Activated CD8-positive, alpha-beta memory T cell treated with anti-CD3 and anti-CD28 coated beads for 24 hours (primary cell): ENCODE results near the gene ZMYND8.
"Not testable (repeated sequence)": the region's sequence is repeated elsewhere in the genome, so short reads cannot be mapped to it uniquely, and the experiment has no call there.

Experiments used
- DNase-seq: peaks from one replicate; pipeline ENCODE4 v3.0.0-alpha.2; 2020

The ZMYND8 gene

GRCh38 chr20:47370850-47371782, 14.6 kb upstream of the ZMYND8 start:
- DNase-seq = no peak

- no peak for DNase-seq
Observed at GRCh38 chr20:47370214-47370613, 13.7 kb upstream of the ZMYND8 start.

GRCh38 chr20:47368301-47368700, 11.8 kb upstream of the ZMYND8 start:
- no peak for DNase-seq

DNA sequence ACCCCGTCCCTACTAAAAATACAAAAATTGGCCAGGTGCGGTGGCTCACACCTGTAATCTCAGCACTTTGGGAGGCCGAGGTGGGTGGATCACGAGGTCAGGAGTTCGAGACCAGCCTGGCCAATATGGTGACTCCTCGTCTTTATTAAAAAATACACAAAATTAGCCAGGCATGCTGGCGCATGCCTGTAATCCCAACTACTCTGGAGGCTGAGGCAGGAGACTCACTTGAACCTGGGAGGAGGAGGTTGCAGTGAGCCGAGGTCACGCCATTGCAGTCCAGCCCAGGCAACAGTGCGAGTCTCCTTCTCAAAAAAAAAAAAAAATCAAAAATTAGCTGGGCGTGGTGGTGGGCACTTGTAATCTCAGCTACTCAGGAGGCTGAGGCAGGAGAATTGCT, 9.8 kb upstream of the ZMYND8 start:
- DNase-seq = not testable (repeated sequence)

DNA sequence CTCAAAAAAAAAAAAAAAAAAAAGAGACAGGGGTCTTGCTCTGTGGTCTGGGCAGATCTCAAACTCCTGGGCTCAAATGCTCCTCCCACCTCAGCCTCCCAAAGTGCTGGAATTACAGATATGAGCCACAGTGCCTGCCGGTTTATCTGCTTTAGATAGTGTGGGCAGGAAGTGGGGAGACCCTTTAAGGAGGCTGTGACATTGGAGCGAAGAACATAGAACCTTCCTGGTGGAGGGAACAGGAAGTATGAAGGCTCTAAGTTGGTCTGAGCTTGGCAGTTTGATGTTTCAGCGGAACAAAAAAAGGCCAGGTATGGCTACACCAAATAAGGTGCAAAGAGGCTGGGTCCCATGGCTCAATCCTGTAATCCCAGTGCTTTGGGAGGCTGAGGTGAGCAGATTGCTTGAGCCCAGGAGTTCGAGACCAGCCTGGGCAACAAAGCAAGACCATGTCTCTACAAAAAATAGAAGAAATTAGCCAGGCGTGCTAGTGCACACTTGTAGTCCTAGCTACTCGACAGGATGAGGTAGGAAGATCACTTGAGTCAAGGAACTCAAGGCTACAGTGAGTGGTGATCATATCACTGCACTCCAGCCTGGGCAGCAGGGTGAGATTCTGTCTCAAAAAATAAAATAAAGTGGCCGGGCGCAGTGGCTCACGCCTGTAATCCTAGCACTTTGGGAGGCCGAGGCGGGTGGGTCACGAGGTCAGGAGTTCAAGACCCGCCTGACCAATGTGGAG, 8.7 kb upstream of the ZMYND8 start:
- DNase-seq = no peak

GRCh38 chr20:47362361-47363219, 6.1 kb upstream of the ZMYND8 start:
- no peak for DNase-seq

- no peak for DNase-seq
Observed at GRCh38 chr20:47361057-47361915, 4.8 kb upstream of the ZMYND8 start.

- no peak for DNase-seq
Observed at GRCh38 chr20:47360297-47361056, 4.0 kb upstream of the ZMYND8 start.

GRCh38 chr20:47359530-47360296, 3.2 kb upstream of the ZMYND8 start:
- no peak for DNase-seq

GRCh38 chr20:47358672-47359529, 2.4 kb upstream of the ZMYND8 start:
- no peak for DNase-seq

DNA sequence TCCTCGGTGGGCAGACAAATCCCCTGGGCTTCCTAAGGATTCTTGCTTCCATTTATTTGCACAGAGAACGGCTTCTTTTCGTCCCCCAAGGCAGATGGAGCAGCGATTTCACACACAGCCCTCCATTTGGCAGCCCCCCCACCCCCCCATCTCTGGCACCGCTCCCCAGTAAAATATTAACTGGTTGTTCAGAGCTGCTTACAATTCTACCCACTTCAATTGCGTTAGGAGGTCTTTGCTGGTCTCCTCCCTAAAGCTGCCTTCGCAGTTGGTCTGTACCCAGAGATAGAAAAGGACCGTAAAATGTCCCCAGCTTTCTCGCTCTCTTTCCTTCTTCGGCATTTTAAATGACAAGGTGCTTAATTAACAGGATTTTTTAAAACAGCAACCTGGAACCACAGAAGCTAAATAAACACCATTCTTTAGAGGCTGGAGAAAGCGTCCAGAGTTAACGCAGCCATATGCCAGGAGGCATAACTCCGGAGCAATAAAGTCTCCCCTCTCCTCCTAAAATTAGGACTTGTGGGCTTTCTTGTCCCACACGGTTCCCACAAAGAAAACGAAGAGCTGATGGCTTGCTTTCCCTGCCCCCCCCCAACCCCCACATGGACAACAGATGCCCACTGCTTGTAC, 1.7 kb upstream of the ZMYND8 start:
- no peak for DNase-seq

GRCh38 chr20:47357296-47358038, 968 bp upstream of the ZMYND8 start:
- DNase-seq = peak; percentile 91

DNA sequence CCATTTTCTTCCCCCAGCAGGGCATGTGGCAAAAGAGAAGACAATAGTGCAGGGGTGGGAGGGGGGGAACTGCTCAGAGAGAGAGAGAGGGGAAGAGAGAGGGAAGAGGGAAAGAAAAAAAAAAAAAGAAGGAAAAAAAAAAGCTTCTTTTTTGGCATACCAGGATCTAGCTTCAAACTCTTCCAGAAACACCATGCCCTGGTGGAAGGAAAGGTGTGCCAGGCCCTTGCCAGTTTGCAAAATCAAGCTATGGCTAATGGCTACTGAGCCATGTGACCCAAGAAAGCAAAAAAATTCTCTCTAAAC, 326 bp downstream of the ZMYND8 start:
- DNase-seq = no peak

GRCh38 chr20:47355489-47356219, 845 bp downstream of the ZMYND8 start:
- peak; percentile 73 for DNase-seq

DNA sequence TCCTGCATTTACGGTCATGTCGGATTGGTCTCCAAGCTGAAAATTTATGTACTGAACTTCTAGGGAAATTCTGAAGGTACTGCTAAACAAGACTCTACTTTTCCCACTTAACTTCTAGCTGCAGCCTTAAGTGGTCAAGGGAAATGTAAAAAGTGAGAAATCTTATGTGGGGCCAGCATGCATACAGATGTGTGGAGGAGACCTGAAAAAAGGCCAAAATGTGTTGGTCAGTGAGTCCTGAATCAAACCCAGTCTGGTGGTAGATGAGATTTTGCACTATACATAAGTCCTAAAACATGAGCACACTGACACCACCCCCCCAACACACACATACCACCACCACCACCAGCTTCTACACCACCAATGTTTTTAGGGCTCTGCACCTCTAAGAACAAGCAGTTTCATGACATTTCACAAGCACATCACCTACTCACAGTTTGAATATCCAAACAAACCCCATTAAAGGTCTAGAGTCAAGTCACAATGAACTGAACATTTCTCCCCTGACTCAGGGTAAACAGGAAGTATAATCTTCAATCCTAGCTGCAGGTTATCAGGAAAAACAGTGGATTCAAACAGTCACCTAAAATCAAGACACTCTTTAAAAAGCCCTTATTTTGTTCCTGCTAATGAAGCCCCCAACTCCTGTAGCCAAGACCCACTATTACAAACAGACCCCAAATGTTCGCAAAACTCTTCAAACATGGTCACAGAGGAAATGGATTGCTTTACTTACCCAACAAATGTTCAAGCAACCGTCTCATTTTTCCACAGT, 1.6 kb downstream of the ZMYND8 start:
- DNase-seq = no peak

GRCh38 chr20:47354464-47354713, 2.1 kb downstream of the ZMYND8 start:
- DNase-seq = no peak
